HG03571 (cell line): ENCODE results near the gene PPM1L.
A peak's percentile ranks its signal among the peaks of the same experiment; 100 is the strongest.

Experiments used
- ATAC-seq: cut with Tn5 transposase; IDR thresholded peaks from one replicate; pipeline ENCODE4 v1.9.1; 2021; ENCODE audit not compliant: unreplicated experiment

The PPM1L gene

DNA sequence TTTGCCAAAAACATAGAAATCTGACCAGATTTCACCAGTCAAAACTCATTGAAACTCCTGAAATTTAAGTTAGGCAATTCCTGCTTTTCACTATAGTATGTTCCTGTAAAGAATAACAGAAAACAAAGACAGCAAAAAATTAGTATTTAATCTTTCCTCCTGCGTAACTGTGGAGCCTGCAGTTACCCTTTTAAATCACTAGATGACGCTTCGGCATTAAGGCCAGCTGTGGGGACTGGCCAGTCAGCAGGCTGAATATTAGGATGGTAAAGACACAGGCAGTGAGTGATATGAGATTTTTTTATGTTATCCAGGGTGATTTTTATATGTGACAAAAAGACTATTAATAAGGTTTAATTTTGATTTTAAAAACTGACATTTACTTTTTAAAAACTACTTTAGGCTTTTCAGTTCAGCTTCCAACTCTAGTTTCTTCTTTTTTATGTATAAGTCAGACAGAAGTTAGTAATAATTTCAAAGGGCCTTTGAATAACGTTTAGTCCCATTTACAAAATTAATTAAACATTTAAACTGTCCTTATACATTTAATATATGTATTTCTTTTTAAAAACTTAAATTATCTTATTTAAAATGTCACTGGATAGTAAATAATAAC is 165.1 kb downstream of the PPM1L start:
- ATAC-seq, result peak; percentile 78

- no peak for ATAC-seq
Observed at GRCh38 chr3:160924776-160925175, 168.7 kb downstream of the PPM1L start.

DNA sequence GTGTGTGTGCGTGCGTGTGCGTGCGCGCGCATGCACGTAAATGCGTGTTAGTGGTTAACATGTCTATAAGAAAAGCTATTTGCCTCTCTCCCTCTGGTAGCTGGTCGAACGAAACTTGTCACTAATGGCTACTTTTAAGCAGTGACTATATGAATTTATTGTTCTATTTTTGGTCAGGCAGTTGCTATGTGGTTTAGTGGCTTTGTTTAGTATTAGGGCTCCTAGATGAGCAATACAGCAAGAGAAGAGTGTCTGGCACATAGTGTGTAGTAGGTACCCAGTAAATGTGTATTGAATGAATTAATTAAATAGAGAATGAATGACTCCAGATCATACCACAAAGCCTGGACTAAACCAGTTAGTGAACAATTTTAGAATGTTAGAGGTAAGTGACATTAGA is 171.6 kb downstream of the PPM1L start:
- ATAC-seq, result no peak

- no peak for ATAC-seq
Observed at GRCh38 chr3:160928183-160928726, 172.2 kb downstream of the PPM1L start.

DNA sequence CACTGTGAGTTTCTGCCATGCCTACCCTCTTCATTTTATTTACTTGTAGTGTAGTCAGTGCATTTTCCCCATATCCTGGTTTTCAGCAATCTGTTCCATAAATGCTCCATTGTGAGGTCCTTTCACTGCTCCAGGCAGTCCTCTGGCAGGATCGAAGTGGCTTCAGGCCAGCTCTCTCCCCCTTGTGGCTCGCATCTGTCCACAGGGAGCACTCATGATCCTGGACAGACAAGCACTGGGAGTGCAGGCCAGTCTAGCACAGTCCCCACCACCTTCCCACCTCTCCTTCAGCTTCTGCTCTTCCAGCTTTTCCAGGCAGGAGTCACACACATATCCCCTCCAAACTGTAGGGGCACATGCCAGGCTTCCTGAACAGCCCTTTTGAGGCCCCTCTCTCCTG is 173.6 kb downstream of the PPM1L start:
- no peak for ATAC-seq

DNA sequence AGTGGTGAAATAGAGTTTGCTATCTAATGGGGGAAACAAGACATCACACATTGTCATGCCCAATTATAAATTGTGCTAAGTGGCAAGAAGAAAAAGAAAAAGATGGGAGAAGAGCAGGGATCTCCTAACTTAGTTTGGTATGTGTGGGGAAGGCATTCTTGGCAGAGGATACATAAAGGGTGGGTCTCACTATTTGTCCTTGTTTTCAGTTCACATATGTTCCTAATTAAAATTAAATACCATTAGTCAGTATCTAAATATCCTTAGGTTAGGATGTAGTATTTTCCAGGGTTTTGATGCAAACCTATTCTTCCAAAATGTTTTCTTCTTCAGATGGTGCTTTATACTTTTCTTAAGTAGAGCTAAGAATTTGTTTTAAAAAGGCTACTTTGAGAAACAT is 175.4 kb downstream of the PPM1L start:
- ATAC-seq, result no peak

DNA sequence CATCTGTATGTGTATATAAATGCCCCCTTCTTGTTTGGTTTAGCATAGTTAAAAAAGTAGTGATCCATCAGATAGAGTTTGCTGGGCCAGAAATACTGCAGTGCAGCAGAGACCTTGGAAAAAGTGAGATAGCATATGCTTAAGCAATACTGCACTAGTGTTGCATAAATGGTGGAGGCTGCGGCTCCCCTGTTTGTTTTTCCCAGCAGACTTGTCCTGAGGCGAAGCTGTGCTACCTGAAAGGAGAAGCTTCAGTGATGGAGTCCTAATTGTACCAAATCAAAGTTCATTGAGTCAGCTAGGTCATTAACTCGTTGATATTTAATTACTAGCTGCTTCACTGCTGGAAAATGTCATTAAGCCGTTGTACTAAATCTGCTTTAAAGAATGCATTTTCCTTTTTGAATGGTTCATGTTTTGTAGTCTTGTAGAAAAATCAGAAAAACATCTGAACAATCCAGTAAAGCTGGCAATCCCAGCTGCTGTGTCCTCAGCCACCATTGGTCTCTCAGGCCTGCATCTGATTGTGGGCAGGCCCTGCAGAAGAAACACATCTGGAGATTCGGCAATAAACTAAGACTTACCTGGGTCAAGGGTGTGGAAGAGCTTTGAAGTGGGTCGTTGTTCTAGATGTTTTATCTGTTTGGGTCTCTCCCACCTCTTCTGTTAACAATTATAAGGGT is 179.5 kb downstream of the PPM1L start:
- no peak for ATAC-seq

- peak; percentile 92 for ATAC-seq
Observed at GRCh38 chr3:160941885-160942494, 186.0 kb downstream of the PPM1L start.

GRCh38 chr3:160943996-160944395 is 188.0 kb downstream of the PPM1L start:
- ATAC-seq, result no peak

DNA sequence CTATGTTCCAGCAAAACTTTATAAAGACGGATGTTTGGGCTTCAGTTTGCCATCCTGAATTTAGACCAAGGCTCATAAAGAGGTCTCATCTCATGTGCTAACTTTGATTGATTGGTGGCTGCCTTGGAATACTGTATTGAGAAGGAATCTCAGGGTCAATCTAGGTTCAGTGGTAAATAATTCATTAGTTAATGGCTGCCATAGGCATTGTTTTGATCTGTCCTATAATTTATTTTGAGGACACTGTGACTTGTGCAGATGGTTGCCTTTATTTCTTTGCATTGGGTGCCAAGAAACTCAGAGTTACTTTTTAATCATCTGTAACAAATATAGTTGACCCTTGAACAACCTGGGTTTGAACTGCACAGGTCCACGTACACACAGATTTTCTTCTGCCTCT is 189.3 kb downstream of the PPM1L start:
- ATAC-seq, result no peak

DNA sequence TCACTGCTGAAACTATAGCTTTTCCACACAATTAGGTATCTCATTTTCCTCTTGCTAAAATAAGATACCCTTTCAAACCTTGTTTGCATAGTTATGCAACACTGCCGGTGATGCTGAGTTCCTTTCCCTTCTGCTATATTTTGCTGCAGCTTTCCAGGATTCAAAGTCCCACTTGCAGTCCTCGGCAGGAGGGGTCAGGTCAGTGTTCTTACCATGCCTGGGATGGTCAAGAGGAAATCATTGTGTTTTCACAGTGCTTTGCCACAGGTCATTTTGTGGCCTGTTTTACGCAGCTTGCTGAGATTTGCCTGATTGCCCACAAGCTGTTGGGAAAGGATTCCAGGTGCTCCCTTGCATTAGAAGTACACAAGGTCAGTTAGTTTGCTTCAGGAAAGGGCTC is 192.2 kb downstream of the PPM1L start:
- no peak for ATAC-seq

DNA sequence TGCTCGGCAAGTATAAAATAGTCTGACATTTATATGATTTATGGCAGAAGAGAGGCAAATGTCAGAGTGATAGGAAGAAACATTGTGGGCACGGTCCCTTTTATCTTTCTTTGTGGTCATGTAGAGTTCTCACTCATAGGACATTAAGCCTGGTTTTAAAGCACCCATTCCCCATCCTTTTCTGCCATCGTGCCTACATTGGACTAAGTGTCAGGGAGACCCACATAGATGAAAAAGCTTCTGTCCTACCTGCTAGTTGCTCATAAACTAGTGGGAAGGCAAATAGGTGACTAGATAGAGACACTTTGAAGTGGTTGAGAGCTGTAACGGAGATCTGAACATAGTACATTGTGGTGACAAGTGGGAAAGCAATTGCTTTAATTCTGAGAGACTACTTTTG is 193.4 kb downstream of the PPM1L start:
- ATAC-seq, result no peak

GRCh38 chr3:160950542-160950941 is 194.5 kb downstream of the PPM1L start:
- ATAC-seq, result no peak

- ATAC-seq, result no peak
Observed at GRCh38 chr3:160950954-160951353, 194.9 kb downstream of the PPM1L start.

GRCh38 chr3:160951642-160952487 is 195.8 kb downstream of the PPM1L start:
- ATAC-seq, result no peak

GRCh38 chr3:160953686-160954085 is 197.7 kb downstream of the PPM1L start:
- ATAC-seq, result no peak

GRCh38 chr3:160956785-160957184 is 200.8 kb downstream of the PPM1L start:
- ATAC-seq, result peak; percentile 62

DNA sequence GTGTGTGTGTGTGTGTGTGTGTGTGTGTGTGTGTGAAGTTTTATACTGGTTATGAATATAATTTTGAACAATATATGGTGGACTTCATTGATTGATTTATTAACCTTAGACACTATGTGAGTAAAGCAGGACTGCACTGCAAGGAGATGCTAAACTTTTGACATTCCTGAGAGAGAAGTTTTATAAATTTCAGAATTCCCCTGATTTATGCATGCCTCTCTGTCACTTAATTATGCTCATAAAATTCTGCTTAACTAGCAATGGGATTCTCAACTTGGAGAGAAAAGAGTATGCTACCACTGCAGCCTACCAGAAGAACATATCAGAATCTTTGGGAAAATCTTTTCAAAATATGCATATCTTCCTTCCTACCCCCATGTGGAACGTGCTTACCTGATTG is 204.5 kb downstream of the PPM1L start:
- ATAC-seq, result no peak

- ATAC-seq, result no peak
Observed at GRCh38 chr3:160963949-160964348, 207.9 kb downstream of the PPM1L start.

DNA sequence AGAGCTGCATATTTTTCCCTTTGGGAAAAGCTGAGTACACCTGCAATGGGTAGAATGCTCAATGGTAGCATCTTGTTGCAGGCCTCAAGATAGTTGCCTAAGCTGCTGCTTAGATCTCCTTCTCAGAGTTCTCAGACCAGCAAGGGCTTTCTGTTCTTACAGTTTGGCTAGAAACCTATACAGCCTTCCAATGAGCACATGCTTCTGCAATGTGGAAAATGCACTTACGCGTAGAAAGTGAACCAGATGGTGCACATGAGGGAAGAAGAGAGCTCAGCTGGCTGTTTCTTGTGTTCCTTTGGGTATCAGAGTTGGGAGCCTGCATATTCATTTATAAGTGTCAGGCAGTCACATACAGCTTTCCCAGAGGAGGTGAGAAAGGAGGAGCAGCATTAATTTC is 212.7 kb downstream of the PPM1L start:
- no peak for ATAC-seq

- no peak for ATAC-seq
Observed at GRCh38 chr3:160973067-160973809, 217.2 kb downstream of the PPM1L start.
